Measurements from ENCODE around the gene PSME2. TPM values are rescaled to one million over a fixed set of nuclear protein-coding genes. Genes with fewer than 3 reads are reported as not detected.

PSME2 gene
- total and polyA plus RNA-seq, 2 of the 13 experiments (the other 11 are each of a cell fraction or from before 2014, with no cell fraction given), result 332 to 716 TPM

GRCh38 chr14:24146978-24147760, 759 bp upstream of the PSME2 start, which contains the start of gene RNF31 (continued):
- TF ChIP-seq KIAA2018 (CRISPR knock-in tag; IDR thresholded peaks at IDR 0.05; ENCODE audit: borderline replicate concordance) (no peak; the same call in 1 of the 2 replicates), HHEX (CRISPR knock-in tag; IDR thresholded peaks at IDR 0.05) (0 out of 2 replicates have a peak, but pooled peaks have one; percentile 46), HMGXB3 (CRISPR knock-in tag; IDR thresholded peaks at IDR 0.05; ENCODE audit: borderline replicate concordance) (no peak), PTBP1 (IDR thresholded peaks at IDR 0.05; ENCODE audit: low read depth, low read length, poor library complexity, severe bottlenecking) (no peak), ZNF326 (CRISPR knock-in tag; IDR thresholded peaks at IDR 0.05; ENCODE audit: borderline replicate concordance) (no peak; the same call in 1 of the 2 replicates), ZNF660 (CRISPR knock-in tag; IDR thresholded peaks at IDR 0.05; ENCODE audit: borderline replicate concordance, low read depth) (0 out of 2 replicates have a peak, but pooled peaks have one; percentile 86), NFYC (CRISPR knock-in tag; IDR thresholded peaks at IDR 0.05) (peak; percentile 87), ZNF143 (CRISPR knock-in tag; IDR thresholded peaks at IDR 0.05) (no peak; the same call in 1 of the 2 replicates), SSRP1 (CRISPR knock-in tag; IDR thresholded peaks at IDR 0.05) (0 out of 2 replicates have a peak, but pooled peaks have one; percentile 24), PRDM10 (CRISPR knock-in tag; IDR thresholded peaks at IDR 0.05; ENCODE audit: low read depth) (no peak), ISL2 (CRISPR knock-in tag; IDR thresholded peaks at IDR 0.05) (no peak)
